HG02970 (cell line): ENCODE results near the gene CNTN4.
"Not testable (repeated sequence)": the region's sequence is repeated elsewhere in the genome, so short reads cannot be mapped to it uniquely, and the experiment has no call there.

Experiments
- ATAC-seq: cut with Tn5 transposase; IDR thresholded peaks from one replicate; pipeline ENCODE4 v1.9.1; 2021; ENCODE audit warnings: mild to moderate bottlenecking, moderate library complexity, moderate number of reproducible peaks; ENCODE audit not compliant: unreplicated experiment, low FRiP score

CNTN4 gene

GRCh38 chr3:2992534-2992933, 893.9 kb downstream of the CNTN4 start:
- no peak for ATAC-seq

DNA sequence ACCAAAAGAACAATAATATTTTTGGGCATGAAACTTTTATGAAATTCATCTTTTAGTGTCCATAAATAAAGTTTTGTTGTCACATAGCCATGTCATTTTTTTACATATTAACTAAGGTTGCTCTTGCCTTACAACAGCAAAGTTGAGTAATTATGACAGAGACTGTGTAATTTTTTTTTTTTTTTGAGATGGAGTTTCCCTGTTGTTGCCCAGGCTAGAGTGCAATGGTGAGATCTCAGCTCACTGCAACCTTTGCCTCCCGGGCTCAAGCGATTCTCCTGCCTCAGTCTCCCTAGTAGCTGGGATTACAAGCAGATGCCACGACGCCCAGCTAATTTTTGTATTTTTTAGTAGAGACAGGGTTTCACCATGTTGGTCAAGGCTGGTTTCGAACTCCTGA, 894.5 kb downstream of the CNTN4 start:
- ATAC-seq = not testable (repeated sequence)

GRCh38 chr3:2993736-2994135, 895.1 kb downstream of the CNTN4 start:
- ATAC-seq = no peak

GRCh38 chr3:2995195-2995594, 896.5 kb downstream of the CNTN4 start:
- no peak for ATAC-seq

DNA sequence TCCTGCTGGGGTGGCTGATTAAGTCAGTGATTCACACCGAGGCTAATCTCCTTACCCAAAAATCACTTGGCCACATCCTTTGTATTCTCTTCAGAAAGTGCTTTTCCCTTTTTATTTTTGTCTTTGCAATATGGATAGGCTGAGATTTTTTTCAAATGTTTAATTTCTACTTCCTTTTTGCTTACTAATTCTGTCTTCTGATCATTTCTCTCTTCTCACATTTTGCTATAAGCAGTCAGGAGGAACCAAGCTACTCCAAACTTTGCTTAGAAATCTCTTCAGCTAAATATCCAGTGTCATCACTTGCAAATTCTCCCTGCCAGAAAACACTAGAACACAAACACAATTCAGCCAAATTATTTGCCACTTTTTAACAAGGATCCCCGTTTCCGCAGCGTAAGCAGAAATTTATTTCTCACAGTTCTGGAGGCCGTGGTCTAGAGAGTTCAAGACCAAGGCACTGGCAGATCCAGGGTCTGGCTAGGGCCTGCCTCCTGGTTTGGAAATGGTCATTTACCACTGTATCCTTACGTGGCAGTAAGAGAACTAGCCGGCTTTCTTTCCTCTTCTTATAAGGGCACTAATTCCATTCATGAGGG, 906.6 kb downstream of the CNTN4 start:
- ATAC-seq = no peak

DNA sequence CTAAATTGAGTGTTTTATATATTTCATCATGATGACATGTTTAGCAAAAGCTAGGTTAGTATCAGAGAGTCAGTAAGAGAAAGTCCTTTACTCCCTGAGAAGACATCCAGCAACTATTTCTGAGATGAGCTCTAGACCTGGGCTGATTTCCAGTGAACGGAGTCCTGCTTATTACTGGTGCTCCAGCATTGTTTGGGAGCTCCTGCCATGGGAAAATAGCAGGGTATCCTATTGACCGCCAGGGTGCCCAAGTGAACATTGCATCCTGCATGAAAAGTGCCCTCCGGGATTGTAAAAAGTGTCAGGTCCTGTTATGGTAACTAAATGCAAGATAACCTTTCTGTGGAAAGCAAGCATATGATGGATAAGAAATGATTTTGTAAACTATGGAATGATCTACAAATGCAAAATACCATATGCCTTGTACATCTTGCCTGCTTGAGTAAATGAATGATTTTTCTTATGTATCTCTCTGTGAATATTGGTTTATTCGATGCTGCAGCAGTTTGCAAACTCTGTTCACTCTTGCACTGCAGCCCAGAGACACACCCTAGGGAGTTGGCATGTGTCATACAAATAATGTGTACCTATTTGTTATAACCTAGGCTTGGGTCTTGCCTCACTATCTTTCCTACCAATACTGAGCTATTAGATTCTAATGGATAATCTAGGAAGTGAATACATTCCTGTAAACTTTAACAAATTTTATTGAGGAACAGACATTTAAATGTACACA, 914.8 kb downstream of the CNTN4 start:
- no peak for ATAC-seq

GRCh38 chr3:3015185-3016089, 916.8 kb downstream of the CNTN4 start:
- ATAC-seq = peak; percentile 64

GRCh38 chr3:3016226-3016625, 917.6 kb downstream of the CNTN4 start:
- no peak for ATAC-seq

GRCh38 chr3:3020209-3020608, 921.5 kb downstream of the CNTN4 start:
- no peak for ATAC-seq

GRCh38 chr3:3023111-3023745, 924.6 kb downstream of the CNTN4 start:
- no peak for ATAC-seq

GRCh38 chr3:3027976-3028567, 929.4 kb downstream of the CNTN4 start:
- peak; percentile 92 for ATAC-seq

DNA sequence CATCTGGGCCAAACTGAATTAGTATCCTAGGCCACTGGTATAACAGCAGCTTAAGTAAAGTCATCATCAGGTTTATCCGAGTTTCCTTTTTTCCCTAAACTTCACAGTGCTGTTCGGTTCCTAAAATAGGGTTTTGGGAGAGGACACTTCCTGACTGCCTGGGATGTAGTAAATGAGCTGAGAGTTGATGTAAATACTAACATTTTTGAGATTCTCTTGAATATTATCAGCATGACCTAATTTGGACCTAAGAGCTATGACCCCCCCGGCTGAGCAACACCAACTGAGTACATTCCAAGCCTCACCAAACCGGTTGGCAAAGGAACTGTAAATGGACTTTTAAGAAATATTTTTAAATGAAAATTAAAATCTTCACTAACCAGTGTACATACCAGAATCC, 932.7 kb downstream of the CNTN4 start:
- ATAC-seq = no peak

DNA sequence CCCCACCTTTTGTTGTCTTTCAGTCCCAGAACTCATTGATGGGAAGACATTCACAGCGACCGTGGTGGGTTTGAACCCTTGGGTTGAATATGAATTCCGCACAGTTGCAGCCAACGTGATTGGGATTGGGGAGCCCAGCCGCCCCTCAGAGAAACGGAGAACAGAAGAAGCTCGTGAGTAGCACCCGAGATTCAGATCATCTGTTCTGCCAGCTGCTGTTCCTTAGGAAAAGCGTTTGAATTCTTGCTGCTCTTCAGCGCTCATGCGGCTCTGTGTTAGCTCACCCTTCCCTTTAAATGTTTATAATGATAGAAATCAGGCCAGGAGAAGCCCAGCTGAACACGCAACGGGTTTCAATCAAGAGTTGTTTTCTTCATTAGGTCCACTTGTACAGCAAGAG, 938.5 kb downstream of the CNTN4 start:
- no peak for ATAC-seq

- ATAC-seq = no peak
Measured at GRCh38 chr3:3038201-3038991, 939.7 kb downstream of the CNTN4 start.

- ATAC-seq = no peak
Measured at GRCh38 chr3:3053974-3054373, 955.3 kb downstream of the CNTN4 start.

- no peak for ATAC-seq
Measured at GRCh38 chr3:3059645-3060044, 961.0 kb downstream of the CNTN4 start.

DNA sequence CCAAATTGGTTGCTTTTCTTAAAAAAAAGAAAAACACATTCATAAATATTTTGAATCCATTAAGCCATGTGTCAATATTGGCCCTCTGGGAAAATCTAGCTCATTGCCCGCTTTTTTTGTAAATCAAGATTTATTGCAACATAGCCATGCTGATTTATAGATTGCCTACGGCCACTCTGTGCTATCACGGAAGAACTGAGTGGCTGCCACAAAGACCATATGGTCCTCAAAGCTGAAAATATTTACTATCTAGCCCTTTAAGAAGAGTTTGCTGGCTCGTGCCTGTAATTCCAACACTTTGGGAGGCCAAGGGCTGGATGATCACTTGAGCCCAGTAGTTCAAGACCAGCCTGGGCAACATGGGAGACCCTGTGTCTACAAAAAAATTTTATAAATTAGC, 965.6 kb downstream of the CNTN4 start:
- ATAC-seq = no peak

GRCh38 chr3:3065876-3066275, 967.2 kb downstream of the CNTN4 start:
- ATAC-seq = no peak

- no peak for ATAC-seq
Measured at GRCh38 chr3:3066378-3066777, 967.7 kb downstream of the CNTN4 start.

DNA sequence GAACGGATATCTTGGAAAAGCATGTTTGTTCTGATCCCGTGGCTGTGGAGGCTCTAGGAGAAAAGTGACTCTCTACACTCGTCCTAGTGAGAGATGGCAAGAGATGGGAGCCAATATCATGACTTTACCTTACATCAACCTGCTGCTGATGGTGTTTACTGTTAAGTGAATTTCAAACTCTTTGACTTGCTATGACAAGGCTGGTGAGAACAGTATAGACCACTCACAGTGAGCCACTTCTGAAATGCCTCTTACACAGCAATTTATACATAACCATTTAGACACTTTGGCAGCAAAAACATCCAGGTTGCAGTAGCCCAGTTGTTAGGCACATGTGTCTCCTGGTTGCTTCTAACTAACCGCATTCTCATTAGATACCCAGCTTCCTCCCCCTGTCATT, 968.2 kb downstream of the CNTN4 start:
- no peak for ATAC-seq
